HTR-8/SVneo (cell line): Measurements from ENCODE around the gene NUDT5.
A peak's percentile ranks its signal among the peaks of the same experiment; 100 is the strongest.
"Not testable (repeated sequence)": the region's sequence is repeated elsewhere in the genome, so short reads cannot be mapped to it uniquely, and the experiment has no call there.

Experiments used
- DNase-seq: peaks from one replicate; pipeline ENCODE4 v3.0.0; 2011; ENCODE audit warnings: low spot score, mixed read lengths; ENCODE audit not compliant: insufficient read length
- FAIRE-seq: peaks from 2 replicates; lab custom pipeline; 2011; peaks lifted over from hg19 to GRCh38; lab: Jason Lieb, UNC

Gene NUDT5

DNA sequence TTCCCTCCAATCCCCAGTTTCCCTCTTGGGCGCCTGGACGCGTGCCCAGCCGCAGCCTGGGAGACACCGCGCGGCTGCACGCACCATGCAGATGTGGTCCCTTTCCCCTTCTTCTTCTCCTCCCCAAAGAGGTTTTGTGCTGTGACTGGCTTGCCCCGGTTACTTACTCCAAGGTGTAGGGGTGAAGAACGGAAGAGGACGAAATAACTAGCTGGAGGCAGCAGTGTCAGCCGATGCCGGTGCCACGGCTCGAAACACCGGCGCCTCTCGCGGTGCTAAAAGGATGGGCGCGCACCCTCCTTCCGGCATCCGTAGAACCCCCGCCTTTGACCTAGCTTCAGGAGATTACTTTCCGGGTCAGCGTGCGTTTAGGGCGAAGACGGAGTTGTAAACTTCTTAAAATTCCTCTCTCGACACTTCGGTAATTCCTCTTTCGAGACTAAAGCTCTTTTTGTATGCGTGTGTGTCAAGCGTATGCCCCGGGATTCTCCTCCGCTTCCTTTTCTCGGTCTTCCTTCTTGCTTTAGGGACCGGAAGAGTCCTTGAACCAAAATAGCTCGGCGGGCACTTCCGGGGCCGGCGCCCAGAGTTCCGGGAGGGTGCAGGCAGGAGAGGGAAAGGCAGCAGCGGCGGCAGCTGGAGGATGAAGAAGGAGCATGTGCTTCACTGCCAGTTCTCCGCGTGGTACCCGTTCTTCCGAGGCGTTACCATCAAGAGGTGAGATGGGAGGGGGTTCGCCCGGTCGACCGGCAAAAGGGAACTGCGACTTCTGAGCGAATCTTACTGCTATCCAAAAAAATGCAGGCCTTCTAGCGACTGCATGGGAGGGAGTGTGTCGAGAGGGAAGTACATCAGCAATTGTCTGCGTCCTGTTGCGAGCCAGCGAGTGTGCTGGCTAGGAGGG, at the start of gene NUDT5, which contains the start of gene CDC123:
NUDT5 (minus strand) TSS at position 289 of the 904 bp plus-strand sequence. CDS start 9,600 bp downstream, outside the sequence.
CDC123 (plus strand) TSS at position 586 of the 904 bp plus-strand sequence; CDS start at position 644, 58 bp downstream.
- DNase-seq = peak; percentile 83
- peak; percentile 40 for FAIRE-seq

DNA sequence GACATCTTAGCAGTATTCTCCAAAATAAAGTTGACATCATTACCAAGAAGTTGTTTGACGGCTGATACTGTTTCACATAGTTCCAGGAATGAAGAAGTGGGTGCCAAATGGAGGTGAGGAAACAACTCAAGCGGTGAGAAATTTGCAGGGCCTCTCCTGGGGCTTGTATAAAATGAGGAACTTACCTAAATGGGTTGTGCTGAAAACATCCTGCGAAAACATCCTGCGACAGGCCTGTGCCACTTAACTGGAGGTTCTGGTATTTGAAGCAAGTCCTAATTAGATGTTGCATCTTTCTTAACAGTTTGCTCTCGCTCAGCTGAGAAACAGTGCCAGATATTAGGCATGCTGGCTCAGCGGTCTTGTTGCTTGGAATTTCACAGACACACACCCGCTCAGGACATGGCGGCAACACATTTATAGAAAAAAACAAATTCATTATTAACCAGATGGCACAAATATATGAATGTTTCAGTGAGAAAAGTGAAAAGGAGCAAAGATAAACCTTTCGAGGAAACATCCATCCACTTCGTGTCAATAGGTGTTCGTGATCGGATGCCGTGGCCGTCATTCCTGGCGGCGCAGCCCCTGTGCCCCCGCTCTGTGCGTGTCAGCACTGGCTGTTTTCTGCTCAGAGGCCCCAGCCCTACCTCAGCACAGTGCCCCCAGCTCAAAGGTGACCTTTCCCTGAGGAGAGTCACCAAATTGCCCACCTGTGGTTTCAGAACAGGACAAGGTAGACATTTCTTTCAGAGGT, 48.4 kb upstream of the NUDT5 start:
- FAIRE-seq (no peak), DNase-seq (no peak)

DNA sequence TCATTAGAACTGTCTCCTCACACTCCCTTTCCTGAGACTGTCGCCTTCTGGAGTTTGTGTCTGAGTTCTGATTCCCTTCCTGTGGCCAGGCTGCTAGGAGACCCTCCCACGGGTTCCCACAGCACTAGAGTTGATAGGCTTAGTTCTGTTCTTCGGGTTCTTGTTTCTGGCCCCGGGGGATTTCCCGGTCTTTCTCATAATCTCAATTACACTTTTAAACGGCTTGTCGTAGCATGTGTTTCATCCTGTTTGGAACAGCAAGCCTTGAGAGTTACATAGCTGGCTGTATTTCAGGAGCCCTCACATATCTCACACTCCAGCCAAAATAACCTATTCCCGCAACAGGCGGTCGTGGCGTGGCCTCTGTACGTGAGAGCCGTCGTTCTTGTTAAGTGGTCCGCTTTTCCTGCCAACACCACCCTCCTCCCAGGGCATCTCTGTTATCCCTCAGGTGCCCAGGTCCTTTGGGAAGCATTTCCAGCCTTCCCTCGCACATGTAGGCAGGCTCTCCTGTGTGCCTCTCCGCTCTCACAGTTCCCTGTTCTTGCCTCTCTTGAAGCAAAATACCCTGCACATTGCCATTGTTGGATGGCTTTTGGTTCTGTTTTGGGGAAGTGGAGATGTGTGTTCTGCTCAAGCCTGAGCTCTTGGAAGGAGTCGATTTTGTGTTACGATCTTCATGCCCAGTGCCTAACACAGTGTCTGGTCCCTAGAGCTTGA, 46.3 kb upstream of the NUDT5 start:
- FAIRE-seq = no peak

DNA sequence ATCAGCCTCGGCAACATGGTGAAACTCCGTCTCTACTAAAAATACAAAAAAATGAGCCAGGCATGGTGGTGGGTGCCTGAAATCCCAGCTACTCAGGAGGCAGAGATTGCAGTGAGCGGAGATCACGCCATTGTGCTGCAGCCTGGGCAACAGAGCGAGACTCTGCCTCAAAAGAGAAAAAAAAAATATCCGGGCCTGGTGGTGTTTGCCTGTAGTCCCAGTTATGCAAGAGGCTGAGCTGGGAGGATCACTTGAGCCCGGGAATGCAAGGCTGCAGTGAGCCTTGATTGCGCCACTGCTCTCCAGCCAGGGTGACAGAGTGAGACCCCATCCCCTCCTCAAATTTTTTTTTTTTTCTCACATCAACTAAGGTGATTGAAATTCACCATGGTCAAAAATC, 43.1 kb upstream of the NUDT5 start:
- no peak for FAIRE-seq
- DNase-seq = no peak

More for the DNA sequence above, 46.3 kb upstream of the NUDT5 start:
- no peak for DNase-seq

DNA sequence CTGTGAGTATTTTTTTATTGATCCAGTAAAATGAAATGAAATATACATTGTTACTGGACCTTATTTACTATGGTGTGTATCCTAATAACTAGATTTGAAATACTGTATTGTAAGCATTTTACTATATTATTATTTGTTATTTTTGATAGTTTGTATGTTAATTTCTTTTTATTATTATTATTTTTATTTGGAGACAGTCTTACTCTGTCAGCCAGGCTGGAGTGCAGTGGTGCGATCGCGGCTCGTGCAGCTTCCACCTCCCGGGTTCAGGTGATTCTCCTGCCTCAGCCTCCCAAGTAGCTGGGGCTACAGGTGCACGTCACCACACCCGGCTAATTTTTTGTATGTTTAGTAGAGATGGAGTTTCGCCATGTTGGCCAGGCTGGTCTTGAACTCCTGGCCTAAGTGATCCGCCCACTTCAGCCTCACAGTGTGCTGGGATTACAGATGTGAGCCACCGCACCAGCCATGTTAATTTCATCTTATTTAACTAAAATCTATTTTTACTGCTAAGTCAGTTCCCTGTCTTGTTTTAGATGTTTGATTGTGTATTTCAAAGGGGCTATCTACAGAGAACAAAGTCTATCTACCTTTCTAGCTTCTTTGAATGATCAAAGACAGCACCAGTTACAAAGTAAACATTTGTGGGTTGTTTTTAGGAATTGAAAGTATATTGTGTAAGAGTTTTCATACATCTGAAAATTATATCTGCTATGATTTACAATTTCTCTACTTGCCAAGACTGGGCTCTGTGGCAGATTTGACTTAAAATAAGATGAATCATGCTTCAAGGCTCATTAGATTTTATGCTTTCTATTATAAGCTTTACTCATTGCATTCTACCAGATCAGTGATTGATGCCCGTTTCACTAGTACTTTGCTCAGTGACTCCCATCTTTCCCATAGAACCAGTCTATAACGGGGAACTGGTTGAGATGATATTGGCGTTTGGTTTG, 41.9 kb upstream of the NUDT5 start:
- no peak for DNase-seq

DNA sequence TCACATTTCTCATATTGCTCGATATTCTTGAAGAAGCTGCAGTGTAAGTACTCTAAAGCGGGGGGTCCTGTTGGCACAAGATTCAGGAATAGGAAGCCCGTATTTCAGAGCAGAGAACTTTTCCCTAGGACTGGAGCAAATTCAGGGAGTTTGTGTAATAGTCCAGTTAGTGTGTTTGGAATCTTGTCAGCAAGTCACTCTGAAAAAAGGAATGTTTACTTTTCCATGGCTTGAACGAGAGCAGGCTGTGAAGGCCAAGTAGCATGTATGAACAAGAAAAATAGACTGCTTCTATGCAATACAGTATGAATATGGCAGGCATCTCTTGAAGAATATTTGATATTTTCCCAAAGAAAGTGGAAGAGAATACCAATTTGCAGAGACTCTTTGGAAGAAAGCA, 40.1 kb upstream of the NUDT5 start:
- FAIRE-seq = no peak
- DNase-seq = no peak

More for the DNA sequence above, 41.9 kb upstream of the NUDT5 start:
- FAIRE-seq = no peak

DNA sequence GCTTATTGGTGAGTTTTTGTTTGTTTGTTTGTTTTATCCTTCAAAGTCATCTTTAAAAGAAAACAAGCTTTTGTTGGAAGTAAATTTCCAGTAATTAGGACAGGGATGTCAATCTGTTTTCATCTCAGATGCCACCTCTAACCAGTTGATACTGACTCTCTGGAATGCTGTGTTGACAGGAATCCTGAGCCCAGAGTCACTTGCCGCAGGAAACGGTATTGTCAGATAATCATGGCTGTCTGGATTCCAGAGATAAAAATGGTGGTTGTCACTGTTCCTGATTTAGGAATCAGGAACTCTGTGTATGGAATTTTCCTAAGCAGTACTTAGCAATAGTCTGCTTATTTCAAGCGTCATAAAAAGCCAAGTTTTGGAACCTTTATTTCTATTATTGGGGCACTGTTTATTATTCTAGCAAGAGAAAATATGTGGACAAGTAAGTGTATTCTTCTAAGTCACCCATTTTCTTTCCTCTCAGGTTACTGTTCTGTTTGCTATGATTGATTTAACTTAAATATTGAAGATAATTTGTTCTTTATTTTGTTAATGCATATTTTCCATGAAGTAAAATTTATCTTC, 39.5 kb upstream of the NUDT5 start:
- FAIRE-seq (no peak), DNase-seq (no peak)

DNA sequence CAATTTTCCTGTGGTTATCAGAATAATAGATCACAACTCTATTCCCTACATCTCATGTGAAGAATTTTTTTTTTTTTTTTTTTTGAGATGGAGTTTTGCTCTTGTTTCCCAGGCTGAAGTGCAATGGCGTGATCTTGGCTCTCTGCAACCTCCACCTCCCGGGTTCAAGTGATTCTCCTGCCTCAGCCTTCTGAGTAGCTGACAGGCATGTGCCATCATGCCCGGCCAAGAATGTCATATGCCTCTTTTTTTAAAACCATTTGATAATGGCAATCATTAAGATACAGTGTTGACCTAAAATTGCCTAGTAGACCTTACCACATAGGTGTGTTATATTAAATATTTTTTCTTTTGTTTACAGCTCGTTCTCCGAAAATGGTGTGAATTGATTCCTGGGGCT, 39.0 kb upstream of the NUDT5 start:
- DNase-seq, FAIRE-seq: not testable (repeated sequence)

DNA sequence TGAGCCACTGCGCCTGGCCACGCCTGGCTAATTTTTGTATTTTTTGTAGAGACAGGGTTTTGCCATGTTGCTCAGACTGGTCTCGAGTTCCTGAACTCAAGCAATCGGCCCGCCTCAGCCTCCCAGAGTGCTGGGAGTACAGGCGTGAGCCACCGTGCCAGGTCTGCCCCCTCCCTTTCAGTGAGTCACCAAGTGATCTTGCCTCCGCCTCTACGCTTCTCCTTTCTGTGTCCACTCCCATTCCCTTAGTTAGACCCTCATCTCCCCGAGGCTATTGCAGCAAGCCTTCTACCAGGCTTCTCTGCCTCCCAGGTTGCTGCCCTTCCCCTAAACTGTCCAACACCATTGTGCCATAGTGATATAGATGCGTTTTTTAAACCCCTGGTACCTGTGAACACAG, 33.2 kb upstream of the NUDT5 start:
- FAIRE-seq (no peak), DNase-seq (no peak)

DNA sequence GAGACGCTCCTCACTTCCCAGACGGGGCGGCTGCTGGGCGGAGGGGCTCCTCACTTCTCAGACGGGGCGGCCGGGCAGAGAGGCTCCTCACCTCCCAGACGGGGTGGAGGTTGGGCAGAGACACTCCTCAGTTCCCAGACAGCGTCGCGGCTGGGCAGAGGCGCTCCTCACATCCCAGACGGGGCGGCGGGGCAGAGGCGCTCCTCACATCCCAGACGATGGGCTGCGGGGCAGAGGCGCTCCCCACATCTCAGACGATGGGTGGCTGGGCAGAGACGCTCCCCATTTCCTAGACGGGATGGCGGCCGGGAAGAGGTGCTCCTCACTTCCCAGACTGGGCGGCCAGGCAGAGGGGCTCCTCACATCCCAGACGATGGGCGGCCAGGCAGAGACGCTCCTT, 30.7 kb upstream of the NUDT5 start:
- not testable (repeated sequence) for DNase-seq, FAIRE-seq

DNA sequence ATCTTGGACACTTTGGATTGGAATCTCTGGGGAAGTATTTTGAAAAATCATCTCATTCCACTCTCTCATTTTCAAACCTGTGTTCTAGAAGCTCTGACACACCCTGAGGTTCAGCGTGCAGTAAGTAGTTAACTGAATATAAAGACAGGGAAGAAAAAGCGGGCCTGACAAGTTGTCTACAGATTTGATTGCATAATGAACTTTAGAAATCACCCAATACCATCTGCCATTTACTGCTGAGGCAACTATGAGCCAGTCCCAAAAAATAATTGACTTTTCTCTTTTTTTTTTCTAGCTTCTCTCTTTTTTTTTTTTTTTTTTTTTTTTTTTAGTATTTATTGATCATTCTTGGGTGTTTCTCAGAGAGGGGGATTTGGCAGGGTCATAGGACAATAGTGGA, 29.8 kb upstream of the NUDT5 start:
- no peak for FAIRE-seq
- DNase-seq = no peak

DNA sequence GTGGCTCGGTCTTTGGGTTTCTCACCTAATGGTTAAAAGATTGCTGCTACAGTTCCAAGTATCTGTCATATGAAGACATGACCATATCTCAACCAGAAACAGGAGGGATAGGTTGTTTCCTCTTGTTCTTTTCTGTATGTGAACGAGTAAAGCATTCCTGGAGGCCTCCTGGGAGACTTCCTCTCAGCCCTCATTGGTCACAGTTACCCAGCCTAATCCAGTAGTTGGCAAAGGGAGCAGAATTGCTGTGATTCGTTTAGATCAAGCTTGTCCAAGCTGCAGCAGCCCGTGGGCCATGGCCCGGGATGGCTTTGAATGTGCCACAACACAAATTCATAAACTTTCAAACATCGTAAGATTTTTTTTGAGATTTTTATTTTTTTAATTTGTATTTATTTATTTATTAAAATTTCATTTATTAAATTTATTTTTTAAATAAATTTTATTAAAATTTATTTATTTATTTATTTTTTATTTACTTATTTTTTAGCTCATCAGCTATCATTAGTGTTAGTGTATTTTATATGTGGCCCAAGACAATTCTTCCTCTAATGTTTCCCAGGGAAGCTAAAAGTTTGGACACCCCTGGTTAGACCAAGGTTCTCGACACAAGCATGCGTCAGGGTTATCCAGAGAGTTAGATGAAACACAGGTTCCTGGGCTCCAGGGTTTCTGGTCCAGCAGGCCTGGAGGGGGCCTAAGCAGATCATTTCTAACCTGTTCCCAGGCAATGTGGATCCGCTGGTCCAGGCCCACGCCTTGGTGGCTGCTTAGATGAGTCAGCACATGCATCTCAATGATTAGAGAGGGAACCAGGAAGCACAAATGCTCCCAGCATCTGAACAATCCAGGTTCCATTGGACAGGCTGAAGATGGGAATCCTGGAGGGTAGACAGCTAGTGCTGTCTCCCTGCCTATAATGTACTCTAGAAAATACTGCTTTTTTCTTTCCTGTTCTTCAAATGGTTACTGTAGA, 25.9 kb upstream of the NUDT5 start:
- FAIRE-seq (no peak), DNase-seq (peak; percentile 11)

DNA sequence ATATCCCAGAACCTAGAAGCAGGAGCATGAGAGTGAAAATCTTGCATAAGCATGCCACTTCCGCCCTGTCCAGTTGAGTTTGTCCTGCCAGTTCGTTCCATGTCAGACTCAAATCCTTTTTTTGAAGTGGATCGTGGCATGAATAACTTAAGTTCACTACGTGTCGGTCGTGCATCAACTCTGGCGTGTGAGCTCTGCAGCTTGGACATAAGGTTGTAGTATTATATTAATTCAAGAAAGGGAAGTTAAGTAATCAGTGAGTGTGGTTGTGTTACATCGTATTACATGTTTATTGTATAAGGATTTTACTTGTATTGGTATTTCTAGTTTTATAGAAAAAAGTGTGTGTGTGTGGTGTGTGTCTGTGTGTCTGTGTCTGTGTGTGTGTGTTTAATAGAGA, 23.3 kb upstream of the NUDT5 start:
- FAIRE-seq (no peak), DNase-seq (no peak)

DNA sequence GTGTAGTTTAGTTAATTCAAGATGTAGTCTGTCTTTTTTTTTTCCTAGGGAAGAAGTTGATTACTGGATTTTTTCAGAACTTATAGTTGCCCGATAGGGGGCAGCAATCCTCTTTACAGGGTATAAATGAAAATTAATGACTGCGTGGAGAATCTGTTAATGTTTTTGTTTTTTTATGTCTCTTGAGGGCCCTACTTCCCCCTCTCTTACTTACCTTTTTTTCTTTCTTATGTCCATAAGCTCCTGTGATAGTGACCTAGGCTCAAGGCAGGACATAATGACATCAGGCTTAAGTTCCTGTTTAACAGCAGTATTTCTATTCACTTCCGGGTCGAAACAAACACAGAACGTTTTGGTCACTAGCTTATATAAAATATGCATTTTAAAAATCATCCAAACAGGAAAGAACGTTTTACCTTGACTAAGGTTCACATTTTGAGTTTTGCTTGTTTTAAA, 19.1 kb upstream of the NUDT5 start:
- DNase-seq = peak; percentile 19
- FAIRE-seq = no peak

DNA sequence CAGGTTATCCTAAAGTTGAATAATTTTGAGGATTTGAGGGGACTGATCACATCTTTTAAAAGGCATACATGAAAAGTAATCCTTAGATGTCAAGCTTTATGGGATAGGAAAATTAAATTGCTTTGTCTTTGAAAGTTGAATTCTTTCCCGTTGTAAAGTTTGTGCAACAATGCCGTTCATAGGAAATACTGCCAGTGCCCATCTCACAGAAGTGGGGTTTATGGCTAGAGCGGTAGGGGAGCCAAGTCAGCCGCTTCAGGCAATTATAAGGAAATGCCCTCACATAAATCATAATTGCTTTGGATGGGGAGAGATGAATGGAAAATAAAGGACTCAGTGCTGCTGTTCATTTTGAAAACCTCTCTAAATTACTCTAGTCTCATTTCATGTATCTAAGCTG, 18.4 kb upstream of the NUDT5 start:
- FAIRE-seq (no peak), DNase-seq (no peak)

DNA sequence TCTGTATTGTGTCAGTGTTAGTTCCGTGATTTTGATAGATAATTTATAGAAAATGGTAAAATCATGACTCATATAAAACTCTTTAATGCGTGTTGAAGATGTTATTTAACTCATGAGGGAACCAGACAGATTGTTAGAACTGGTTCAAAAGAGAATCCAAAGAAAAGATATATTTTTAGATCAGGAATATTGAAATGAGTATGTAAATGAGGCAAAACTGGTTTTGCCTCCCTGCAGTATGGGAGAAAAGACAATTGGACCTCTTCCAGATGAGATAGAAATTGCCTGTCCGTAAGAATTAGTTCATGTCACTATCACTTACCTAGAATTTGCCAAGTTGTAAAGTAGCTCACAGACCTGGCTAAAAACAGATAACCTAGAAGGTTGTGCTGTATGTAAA, 17.9 kb upstream of the NUDT5 start:
- FAIRE-seq (no peak), DNase-seq (no peak)

DNA sequence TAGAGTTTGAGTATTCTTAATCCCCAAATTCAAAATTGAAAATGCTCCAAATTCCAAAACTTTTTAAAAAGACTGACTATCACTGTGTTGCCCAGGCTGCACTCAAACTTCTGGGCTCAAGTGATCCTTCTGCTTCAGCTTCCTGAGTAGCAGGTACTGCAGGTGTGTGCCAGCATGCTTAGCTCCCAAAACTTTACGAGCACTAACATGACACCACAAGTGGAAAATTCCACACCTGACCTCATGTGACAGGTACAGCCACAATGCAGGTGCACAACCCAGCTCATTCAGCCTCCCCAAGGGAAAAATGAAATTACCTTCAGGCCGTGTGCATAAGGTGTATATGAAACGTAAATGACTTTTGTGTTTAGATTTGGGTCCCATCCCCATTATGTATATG, 16.8 kb upstream of the NUDT5 start:
- no peak for DNase-seq
- FAIRE-seq = no peak

DNA sequence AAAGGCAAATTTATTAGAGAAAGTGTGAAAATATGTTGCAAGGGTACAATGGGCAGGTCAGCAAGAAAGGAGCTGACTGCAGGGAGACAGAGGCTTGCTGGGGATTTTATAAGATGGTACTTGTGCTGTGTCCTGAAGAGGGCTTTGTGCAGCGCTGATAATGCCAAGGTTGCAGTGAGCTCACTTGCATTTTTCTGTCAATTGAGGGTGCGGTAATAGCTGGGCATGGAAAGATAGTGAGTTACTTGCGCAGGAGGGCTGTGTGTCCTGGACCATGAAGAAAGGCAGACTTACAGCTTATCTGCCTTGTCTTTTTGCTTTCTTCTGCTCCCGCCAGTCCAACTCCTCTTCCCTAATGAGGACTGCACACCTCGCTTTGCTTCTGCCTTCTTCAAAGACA, 12.8 kb upstream of the NUDT5 start:
- FAIRE-seq = no peak
- no peak for DNase-seq
